ENCODE results near the gene YES1. TPM values are rescaled to one million over a fixed set of nuclear protein-coding genes. Genes with fewer than 3 reads are reported as not detected.
"Not testable (repeated sequence)": the region's sequence is repeated elsewhere in the genome, so short reads cannot be mapped to it uniquely, and the experiment has no call there.

YES1 gene
- total and polyA plus RNA-seq, 8 donors: 36.9 to 69.9 (median 61.3) TPM

DNA sequence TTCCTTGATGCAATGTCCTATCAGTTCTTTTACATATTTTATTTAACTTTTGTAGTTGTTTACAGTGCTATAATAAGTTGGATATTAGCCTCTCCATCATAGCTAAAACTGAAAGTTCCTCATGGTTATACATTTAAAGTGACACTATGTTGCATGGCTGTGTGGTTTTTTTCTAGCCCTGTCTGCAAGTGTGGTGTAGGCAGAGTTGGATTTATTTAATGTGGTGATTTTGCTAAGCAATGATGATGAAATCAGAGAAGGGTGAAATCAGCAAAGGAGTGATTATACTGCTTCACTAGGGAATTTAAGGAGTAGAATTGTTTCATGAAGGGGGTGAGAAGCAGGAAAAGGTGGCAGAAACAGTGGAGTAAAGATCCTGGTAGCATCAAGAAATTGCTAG is 81.3 kb downstream of the YES1 start:
- no peaks in the 10 kb centered on the region for H3K9me3 ChIP-seq
- no peaks in the 10 kb centered on the region for H3K4me1 ChIP-seq
- H3K27me3 ChIP-seq: no peaks in the 10 kb centered on the region
- H3K36me3 ChIP-seq: peaks cover 0 to 34% of the 10 kb centered on the region in 2 donors
- intact Hi-C loops (cut with DNase I): no loop called here
- no peak for TF ChIP-seq CTCF (IDR thresholded peaks at IDR 0.05)
- ATAC-seq: no peak
- no peak overlapping the region for H3K4me3 ChIP-seq
- no peak overlapping the region for H3K27ac ChIP-seq
- no peak for DNase-seq

- intact Hi-C loops (cut with DNase I); ATAC-seq: not testable (repeated sequence)
These were observed 81.9 kb downstream of the YES1 start for GRCh38 chr18:730120-730519.

DNA sequence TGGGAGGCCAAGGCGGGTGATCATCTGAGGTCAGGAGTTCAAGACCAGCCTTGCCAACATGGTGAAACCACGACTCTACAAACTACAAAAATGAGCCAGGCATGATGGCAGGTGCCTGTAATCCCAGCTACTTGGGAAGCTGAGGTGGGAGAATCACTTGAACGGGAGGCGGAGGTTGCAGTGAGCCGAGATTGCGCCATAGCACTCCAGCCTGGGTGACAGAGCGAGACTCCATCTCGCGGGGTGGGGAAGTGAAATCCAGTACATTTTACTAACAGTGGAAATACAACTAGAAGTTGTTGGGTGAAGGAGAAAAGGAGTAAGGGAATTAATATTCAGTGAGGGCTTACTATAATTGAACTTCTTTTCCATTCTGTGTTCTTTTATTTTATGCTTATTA is 86.4 kb downstream of the YES1 start:
- Histone ChIP-seq H3K4me3 (no peak overlapping the region), H3K36me3 (peaks cover 0 to 6% of the 10 kb centered on the region in 2 donors), H3K9me3 (no peaks in the 10 kb centered on the region), H3K27ac (no peak overlapping the region), H3K4me1 (no peaks in the 10 kb centered on the region), H3K27me3 (no peaks in the 10 kb centered on the region)
- intact Hi-C loops (cut with DNase I): no loop called here
- no peak for TF ChIP-seq CTCF (IDR thresholded peaks at IDR 0.05)
- DNase-seq: no peak
- no peak for ATAC-seq

More at GRCh38 chr18:730120-730519, 81.9 kb downstream of the YES1 start:
- not testable (repeated sequence) for H3K4me1 ChIP-seq, DNase-seq, H3K27me3 ChIP-seq, H3K4me3 ChIP-seq, H3K27ac ChIP-seq, H3K9me3 ChIP-seq
- H3K36me3 ChIP-seq: peaks cover 0 to 28% of the 10 kb centered on the region in 2 donors

DNA sequence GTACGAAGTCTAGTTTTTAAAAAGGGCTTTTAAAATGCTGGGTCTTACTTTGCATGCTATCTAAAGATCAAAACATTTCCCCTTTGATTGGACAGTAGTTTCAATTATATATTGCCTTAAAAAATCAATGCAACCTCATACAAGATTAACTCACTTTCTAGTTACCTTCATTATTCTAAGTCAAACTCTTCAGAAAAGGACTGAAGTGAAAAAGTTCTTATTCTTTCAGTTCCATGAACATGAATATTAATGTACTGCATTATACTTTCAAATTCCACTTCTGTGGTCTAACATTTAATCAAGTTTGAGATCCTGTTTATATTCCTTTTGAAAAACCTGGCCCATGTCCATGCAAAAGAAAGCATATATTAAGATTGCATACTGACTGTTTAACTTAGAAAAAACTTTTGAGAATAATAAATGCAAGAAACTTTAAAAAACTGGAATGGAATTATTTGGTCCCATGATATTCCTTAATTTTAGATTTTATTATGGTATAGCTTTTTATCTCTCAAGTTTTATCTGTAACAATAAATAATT is 88.4 kb downstream of the YES1 start:
- no peak overlapping the region for H3K27ac ChIP-seq
- peaks cover 0 to 5% of the 10 kb centered on the region in 2 donors for H3K36me3 ChIP-seq
- no peaks in the 10 kb centered on the region for H3K4me1 ChIP-seq
- H3K9me3 ChIP-seq: no peaks in the 10 kb centered on the region
- DNase-seq: peak in 1 of 4 donors; percentile 17
- no peak for ATAC-seq
- TF ChIP-seq CTCF (IDR thresholded peaks at IDR 0.05): no peak
- H3K27me3 ChIP-seq: no peaks in the 10 kb centered on the region
- H3K4me3 ChIP-seq: no peak overlapping the region
- intact Hi-C loops (cut with DNase I): no loop called here

DNA sequence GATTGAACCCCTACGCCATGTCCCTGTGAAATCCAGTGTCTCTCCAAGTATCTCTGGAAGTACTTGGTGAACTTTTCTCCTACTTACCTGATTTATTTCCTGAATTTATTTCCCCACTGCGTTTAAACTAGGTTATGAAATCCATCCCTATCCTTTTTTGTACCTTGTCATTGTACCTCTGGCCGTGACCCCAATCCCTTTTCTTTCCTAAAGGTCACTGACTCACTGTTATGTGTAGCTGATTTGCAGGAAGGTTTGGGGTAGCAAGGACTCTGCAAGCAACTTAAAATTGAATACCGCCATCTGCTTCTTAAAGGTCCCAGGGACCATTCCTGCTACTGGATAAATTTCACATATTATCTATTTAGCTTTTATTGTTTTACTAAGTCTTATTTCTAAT is 95.0 kb downstream of the YES1 start:
- Histone ChIP-seq H3K4me1 (no peaks in the 10 kb centered on the region), H3K4me3 (no peak overlapping the region), H3K27me3 (peaks cover 0 to 9% of the 10 kb centered on the region in 2 donors), H3K27ac (no peak overlapping the region), H3K9me3 (no peaks in the 10 kb centered on the region), H3K36me3 (no peaks in the 10 kb centered on the region)
- ATAC-seq (no peak), DNase-seq (no peak)
- intact Hi-C loops (cut with DNase I): no loop called here
- TF ChIP-seq CTCF (IDR thresholded peaks at IDR 0.05): no peak

- Histone ChIP-seq H3K27ac (no peak overlapping the region), H3K4me1 (peaks cover 2 to 9% of the 10 kb centered on the region in 2 donors), H3K27me3 (peaks cover 0 to 9% of the 10 kb centered on the region in 2 donors), H3K4me3 (no peak overlapping the region), H3K9me3 (no peaks in the 10 kb centered on the region), H3K36me3 (no peaks in the 10 kb centered on the region)
- no peak for TF ChIP-seq CTCF (IDR thresholded peaks at IDR 0.05)
- DNase-seq: no peak
- intact Hi-C loops (cut with DNase I): no loop called here
- ATAC-seq: no peak
These were observed 96.4 kb downstream of the YES1 start for GRCh38 chr18:715626-716025.

Measured in left lung (tissue), 10 donors.